Measurements from ENCODE around the gene STXBP5L.
A peak's percentile ranks its signal among the peaks of the same experiment; 100 is the strongest.

Gene STXBP5L

GRCh38 chr3:121231872-121232271, 323.9 kb downstream of the STXBP5L start:
- Histone ChIP-seq H3K4me1 (no peaks in the 10 kb centered on the region), H3K27me3 (no peaks in the 10 kb centered on the region), H3K9me3 (replicated peaks in 1 of 11) (no peaks in the 10 kb centered on the region), H3K4me3 (no peak overlapping the region), H3K36me3 (no peaks in the 10 kb centered on the region; a peak in 3 of 22 replicates), H4K20me1 (no peaks in the 10 kb centered on the region; a peak in 1 of 22 replicates), H3K9ac (no peak overlapping the region), H3K27ac (no peak overlapping the region), H3K4me2 (no peak overlapping the region)
- no peak for TF ChIP-seq Cebpa-rat (IDR thresholded peaks at IDR 0.05)

GRCh38 chr3:121232309-121233225, 324.6 kb downstream of the STXBP5L start:
- no peak overlapping the region for H3K4me2 ChIP-seq
- no peaks in the 10 kb centered on the region for H3K9me3 ChIP-seq (replicated peaks in 1 of 11)
- H3K4me3 ChIP-seq, result no peak overlapping the region
- no peak overlapping the region for H3K9ac ChIP-seq
- H3K4me1 ChIP-seq, result no peaks in the 10 kb centered on the region
- H3K27ac ChIP-seq, result no peak overlapping the region
- H4K20me1 ChIP-seq, result no peaks in the 10 kb centered on the region
- H3K36me3 ChIP-seq, result no peaks in the 10 kb centered on the region; a peak in 2 of 22 replicates
- no peak for TF ChIP-seq Cebpa-rat (IDR thresholded peaks at IDR 0.05)
- no peaks in the 10 kb centered on the region for H3K27me3 ChIP-seq

GRCh38 chr3:121243208-121243607, 335.2 kb downstream of the STXBP5L start:
- Histone ChIP-seq H3K4me2 (no peak overlapping the region), H3K4me3 (no peak overlapping the region), H3K27me3 (no peaks in the 10 kb centered on the region)

GRCh38 chr3:121252676-121253075, 344.7 kb downstream of the STXBP5L start:
- H4K20me1 ChIP-seq, result no peaks in the 10 kb centered on the region
- H3K27me3 ChIP-seq, result no peaks in the 10 kb centered on the region
- no peak overlapping the region for H3K4me2 ChIP-seq
- H3K9me3 ChIP-seq (replicated peaks in 1 of 11), result peaks cover 0 to 9% (median 5%) of the 10 kb centered on the region in 11 experiments; a peak in 7 of 22 replicates
- H3K9ac ChIP-seq, result no peak overlapping the region
- no peak overlapping the region for H3K27ac ChIP-seq
- peaks cover 0 to 10% (median 0%) of the 10 kb centered on the region in 11 experiments; a peak in 3 of 22 replicates for H3K36me3 ChIP-seq
- no peak overlapping the region for H3K4me3 ChIP-seq
- no peaks in the 10 kb centered on the region for H3K4me1 ChIP-seq
- TF ChIP-seq Cebpa-rat (IDR thresholded peaks at IDR 0.05), result no peak

More at GRCh38 chr3:121243208-121243607, 335.2 kb downstream of the STXBP5L start:
- peaks cover 0 to 10% (median 4%) of the 10 kb centered on the region in 11 experiments; a peak in 8 of 22 replicates for H3K36me3 ChIP-seq
- H3K4me1 ChIP-seq, result peaks cover 0 to 9% (median 0%) of the 10 kb centered on the region in 10 experiments; a peak in 3 of 20 replicates
- peaks cover 0 to 8% (median 4%) of the 10 kb centered on the region in 11 experiments; a peak in 7 of 22 replicates for H3K9me3 ChIP-seq (replicated peaks in 1 of 11)
- no peaks in the 10 kb centered on the region for H4K20me1 ChIP-seq
- no peak overlapping the region for H3K9ac ChIP-seq
- H3K27ac ChIP-seq, result no peak overlapping the region
- TF ChIP-seq Cebpa-rat (IDR thresholded peaks at IDR 0.05), result no peak

DNA sequence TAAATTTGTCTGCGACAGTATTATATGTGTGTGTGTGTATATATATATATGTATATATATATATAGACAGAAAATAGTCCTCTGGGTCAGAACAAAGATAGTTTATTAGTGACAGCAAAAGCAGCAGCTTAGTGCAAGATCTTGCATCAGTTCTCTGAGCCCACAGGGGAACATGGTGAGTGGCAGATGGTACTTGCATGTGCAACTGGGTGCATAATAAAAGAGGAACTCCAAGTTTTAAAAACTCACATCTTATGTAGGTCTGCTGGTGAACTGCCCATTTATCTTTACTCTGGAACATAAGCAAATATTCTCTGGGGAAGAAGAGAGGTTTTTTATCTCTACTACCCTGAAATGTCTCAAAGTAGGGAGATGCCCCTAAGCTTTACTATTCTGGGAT, 361.4 kb downstream of the STXBP5L start:
- peak in 3 of 11 experiments; percentile 32 to 50 (median 32); a peak in 2 of 22 replicates for TF ChIP-seq Cebpa-rat (IDR thresholded peaks at IDR 0.05)
- Histone ChIP-seq H3K36me3 (peaks cover 0 to 5% (median 3%) of the 10 kb centered on the region in 11 experiments; a peak in 8 of 22 replicates), H3K4me2 (peak overlapping the region in 5 of 11 experiments; percentile 29 to 39 (median 33); a peak in 11 of 22 replicates), H3K27me3 (no peaks in the 10 kb centered on the region), H4K20me1 (no peaks in the 10 kb centered on the region), H3K9me3 (replicated peaks in 1 of 11) (peaks cover 9 to 35% (median 18%) of the 10 kb centered on the region in 11 experiments; a peak in 19 of 22 replicates), H3K4me1 (peaks cover 0 to 22% (median 11%) of the 10 kb centered on the region in 10 experiments; a peak in 11 of 20 replicates), H3K4me3 (no peak overlapping the region), H3K9ac (no peak overlapping the region; a peak in 1 of 22 replicates), H3K27ac (peak overlapping the region in 6 of 11 experiments; percentile 9 to 74 (median 55); a peak in 10 of 22 replicates)

DNA sequence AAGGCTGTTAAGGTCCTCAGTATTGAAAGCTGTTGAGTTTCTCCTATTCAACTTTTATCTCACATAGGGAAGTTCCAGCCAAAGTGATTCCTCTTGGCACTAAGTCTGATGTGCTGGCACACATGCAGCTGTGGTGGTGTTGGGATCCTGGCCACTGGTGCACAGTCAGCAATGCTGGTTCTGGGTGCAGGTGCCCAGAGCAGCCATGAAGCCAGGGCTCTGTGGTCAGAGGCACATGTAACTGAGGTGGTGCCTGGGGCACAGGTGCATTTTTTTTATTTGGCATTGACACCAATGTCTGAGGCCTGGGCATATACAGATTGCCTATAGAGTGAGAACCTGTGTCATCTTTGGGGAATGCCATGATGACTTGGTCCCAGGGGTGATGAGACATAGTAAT, 366.4 kb downstream of the STXBP5L start:
- Histone ChIP-seq H3K9me3 (replicated peaks in 1 of 11) (peaks cover 11 to 36% (median 19%) of the 10 kb centered on the region in 11 experiments; a peak in 19 of 22 replicates), H3K27ac (no peak overlapping the region), H3K4me1 (peaks cover 0 to 13% (median 6%) of the 10 kb centered on the region in 10 experiments; a peak in 9 of 20 replicates), H3K4me2 (no peak overlapping the region), H3K4me3 (no peak overlapping the region), H3K27me3 (no peaks in the 10 kb centered on the region), H3K36me3 (peaks cover 0 to 8% (median 5%) of the 10 kb centered on the region in 11 experiments; a peak in 8 of 22 replicates), H3K9ac (no peak overlapping the region), H4K20me1 (no peaks in the 10 kb centered on the region)
- no peak for TF ChIP-seq Cebpa-rat (IDR thresholded peaks at IDR 0.05)

DNA sequence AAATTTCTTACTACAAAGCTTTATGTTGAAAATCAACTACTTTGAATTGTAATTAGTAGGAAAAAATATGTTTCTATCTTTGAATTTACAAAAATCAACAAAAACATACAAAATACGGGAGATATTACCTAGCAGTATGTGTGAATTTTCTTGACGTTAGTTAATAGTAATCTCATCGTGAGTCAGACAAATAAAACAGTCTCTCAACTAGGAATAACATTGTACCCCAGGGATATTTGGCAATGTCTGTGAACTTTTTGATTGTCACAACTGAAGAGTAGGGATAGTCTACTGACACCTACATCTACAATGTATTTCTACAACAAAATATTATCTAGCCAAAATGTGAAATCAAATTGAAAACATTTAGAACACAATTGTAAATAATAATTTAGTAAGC, 387.4 kb downstream of the STXBP5L start:
- H3K36me3 ChIP-seq, result no peaks in the 10 kb centered on the region
- H3K4me1 ChIP-seq, result no peaks in the 10 kb centered on the region
- H3K4me3 ChIP-seq, result no peak overlapping the region
- no peak overlapping the region for H3K27ac ChIP-seq
- H3K9me3 ChIP-seq (replicated peaks in 1 of 11), result peaks cover 0 to 4% (median 0%) of the 10 kb centered on the region in 11 experiments; a peak in 1 of 22 replicates
- no peaks in the 10 kb centered on the region for H4K20me1 ChIP-seq
- TF ChIP-seq Cebpa-rat (IDR thresholded peaks at IDR 0.05), result no peak
- no peak overlapping the region for H3K4me2 ChIP-seq
- no peaks in the 10 kb centered on the region for H3K27me3 ChIP-seq
- H3K9ac ChIP-seq, result no peak overlapping the region

GRCh38 chr3:121295979-121296378, 388.0 kb downstream of the STXBP5L start:
- no peaks in the 10 kb centered on the region for H3K27me3 ChIP-seq
- no peak overlapping the region for H3K27ac ChIP-seq
- no peak for TF ChIP-seq Cebpa-rat (IDR thresholded peaks at IDR 0.05)
- no peaks in the 10 kb centered on the region for H3K36me3 ChIP-seq
- no peaks in the 10 kb centered on the region for H3K4me1 ChIP-seq
- no peak overlapping the region for H3K9ac ChIP-seq
- H3K4me3 ChIP-seq, result no peak overlapping the region
- H3K9me3 ChIP-seq (replicated peaks in 1 of 11), result peaks cover 0 to 4% (median 0%) of the 10 kb centered on the region in 11 experiments; a peak in 1 of 22 replicates
- no peak overlapping the region for H3K4me2 ChIP-seq
- no peaks in the 10 kb centered on the region for H4K20me1 ChIP-seq

DNA sequence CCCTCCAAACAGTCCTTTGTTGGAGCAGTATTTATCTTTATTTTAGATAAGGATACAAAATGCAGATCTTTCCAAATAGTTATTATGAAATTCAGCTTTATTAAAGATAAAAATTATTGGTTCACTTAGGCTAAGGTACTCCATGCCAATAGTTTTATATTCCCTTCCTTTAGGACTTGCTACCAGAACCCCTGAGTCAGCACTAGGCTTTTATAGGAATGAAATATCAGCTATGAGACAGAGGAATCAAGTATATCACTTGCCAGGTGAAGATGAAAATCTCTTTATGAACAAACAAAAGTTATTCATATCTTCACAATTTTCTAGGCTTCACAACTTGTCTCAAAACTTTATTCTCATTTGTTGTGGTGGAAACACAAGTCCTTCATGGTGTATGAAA, 416.3 kb downstream of the STXBP5L start:
- Histone ChIP-seq H3K4me3 (no peak overlapping the region), H4K20me1 (no peaks in the 10 kb centered on the region), H3K9me3 (replicated peaks in 1 of 11) (peaks cover 5 to 13% (median 10%) of the 10 kb centered on the region in 11 experiments; a peak in 15 of 22 replicates), H3K27ac (no peak overlapping the region), H3K4me1 (no peaks in the 10 kb centered on the region), H3K9ac (no peak overlapping the region), H3K4me2 (no peak overlapping the region), H3K36me3 (no peaks in the 10 kb centered on the region), H3K27me3 (no peaks in the 10 kb centered on the region)
- no peak for TF ChIP-seq Cebpa-rat (IDR thresholded peaks at IDR 0.05)

Measured in BLaER1 treated with 17β-estradiol and CSF1 and Interleukin-3, amounts not matched to agents 10 nM and 100 nM (cell line).